MM.1S (cell line): Measurements from ENCODE around the gene TMEM184A.

Source experiments
- EZH2 ChIP-seq: fragments of 300-600 bp; sonication (generic); optimal IDR thresholded peaks from 2 replicates; pipeline ENCODE3; 2017; ENCODE audit warnings: low read depth, mild to moderate bottlenecking, antibody characterized with exemption, low read length, mixed read lengths
- TF ChIP-seq, protein P1 (sequence below): fragments of 300-600 bp; sonication (generic); IDR thresholded peaks from 2 replicates; pipeline ENCODE4 v1.5.1; 2016; ENCODE audit warnings: antibody characterized with exemption, low read length, mixed read lengths

DNA sequence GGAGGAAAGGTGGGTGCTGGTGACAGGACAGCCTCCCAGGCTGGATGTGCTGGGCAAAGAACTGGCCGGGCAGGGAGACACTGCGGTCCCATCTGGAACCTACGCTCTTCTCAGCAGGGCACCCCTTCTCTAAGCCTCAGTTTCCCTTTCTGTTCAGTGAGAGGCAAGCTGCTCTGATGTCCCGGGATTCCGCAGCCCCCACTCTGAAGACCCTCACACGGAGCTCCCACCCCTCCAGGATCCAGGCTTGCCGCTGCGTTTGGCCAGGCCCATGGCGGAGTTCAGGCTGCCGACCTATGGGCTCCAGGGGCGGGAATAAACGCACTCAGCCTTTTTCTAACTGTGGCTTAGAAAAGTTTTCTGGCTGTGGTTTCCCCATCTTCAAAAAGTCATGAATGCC, 41.6 kb downstream of the TMEM184A start:
- TF ChIP-seq, protein P1, sequence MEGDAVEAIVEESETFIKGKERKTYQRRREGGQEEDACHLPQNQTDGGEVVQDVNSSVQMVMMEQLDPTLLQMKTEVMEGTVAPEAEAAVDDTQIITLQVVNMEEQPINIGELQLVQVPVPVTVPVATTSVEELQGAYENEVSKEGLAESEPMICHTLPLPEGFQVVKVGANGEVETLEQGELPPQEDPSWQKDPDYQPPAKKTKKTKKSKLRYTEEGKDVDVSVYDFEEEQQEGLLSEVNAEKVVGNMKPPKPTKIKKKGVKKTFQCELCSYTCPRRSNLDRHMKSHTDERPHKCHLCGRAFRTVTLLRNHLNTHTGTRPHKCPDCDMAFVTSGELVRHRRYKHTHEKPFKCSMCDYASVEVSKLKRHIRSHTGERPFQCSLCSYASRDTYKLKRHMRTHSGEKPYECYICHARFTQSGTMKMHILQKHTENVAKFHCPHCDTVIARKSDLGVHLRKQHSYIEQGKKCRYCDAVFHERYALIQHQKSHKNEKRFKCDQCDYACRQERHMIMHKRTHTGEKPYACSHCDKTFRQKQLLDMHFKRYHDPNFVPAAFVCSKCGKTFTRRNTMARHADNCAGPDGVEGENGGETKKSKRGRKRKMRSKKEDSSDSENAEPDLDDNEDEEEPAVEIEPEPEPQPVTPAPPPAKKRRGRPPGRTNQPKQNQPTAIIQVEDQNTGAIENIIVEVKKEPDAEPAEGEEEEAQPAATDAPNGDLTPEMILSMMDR = no peak
- TF ChIP-seq EZH2 = no peak
